ENCODE measurements around the gene AMN1.

DNA sequence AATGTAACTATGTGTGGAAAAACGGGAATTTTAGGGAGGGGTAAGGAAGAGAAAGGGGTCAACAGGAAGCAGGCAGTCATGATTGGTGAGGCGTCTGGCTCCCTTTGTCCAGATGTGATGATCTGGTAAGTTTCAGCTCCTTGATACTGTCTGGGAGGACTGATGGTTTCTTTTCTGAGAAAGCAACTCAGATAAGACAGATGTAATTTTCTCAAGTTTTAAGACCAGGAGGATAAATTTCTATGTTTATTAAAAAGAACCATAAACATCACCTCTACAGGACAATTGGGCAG lies 21.9 kb upstream of the AMN1 start:
- TF ChIP-seq CTCF (IDR thresholded peaks at IDR 0.05; ENCODE audit: low read depth, low read length, poor library complexity, severe bottlenecking) (no peak), EZH2phosphoT487 (IDR thresholded peaks at IDR 0.05; ENCODE audit: borderline replicate concordance, low read length) (no peak)
